Right lobe of liver (tissue), 4 donors: ENCODE data around the gene PRR35.

Experiments used
- CTCF ChIP-seq, 4 donors: fragments of 200-600 bp in 3 of 4; fragments of 450-650 bp in 1 of 4; IDR thresholded peaks; one replicate each; pipeline versions ENCODE4 v1.5.1 to v1.8.0; 2016 to 2022; ENCODE audit warnings: antibody characterized with exemption in 4 of 4, mild to moderate bottlenecking in 2 of 4
- POLR2A ChIP-seq: fragments of 450-650 bp; IDR thresholded peaks from one replicate; pipeline ENCODE4 v1.6.1; 2017; ENCODE audit warnings: antibody characterized with exemption, mild to moderate bottlenecking
- donor health status: DM: no; HTN: no; CAD: no.
- donor health status: DM: no; HTN: no; CAD: no.
- donor health status: DM: no; HTN: yes; CAD: no.

- no peak for TF ChIP-seq CTCF (IDR thresholded peaks at IDR 0.05)
- no peak for TF ChIP-seq POLR2A
These were observed 9.5 kb downstream of the PRR35 start, which contains the start of gene PIGQ for GRCh38 chr16:569445-570254.
